ENCODE results near the gene CCKAR. TPM values are rescaled to one million over a fixed set of nuclear protein-coding genes. Genes with fewer than 3 reads are reported as not detected.

The CCKAR gene, protein sequence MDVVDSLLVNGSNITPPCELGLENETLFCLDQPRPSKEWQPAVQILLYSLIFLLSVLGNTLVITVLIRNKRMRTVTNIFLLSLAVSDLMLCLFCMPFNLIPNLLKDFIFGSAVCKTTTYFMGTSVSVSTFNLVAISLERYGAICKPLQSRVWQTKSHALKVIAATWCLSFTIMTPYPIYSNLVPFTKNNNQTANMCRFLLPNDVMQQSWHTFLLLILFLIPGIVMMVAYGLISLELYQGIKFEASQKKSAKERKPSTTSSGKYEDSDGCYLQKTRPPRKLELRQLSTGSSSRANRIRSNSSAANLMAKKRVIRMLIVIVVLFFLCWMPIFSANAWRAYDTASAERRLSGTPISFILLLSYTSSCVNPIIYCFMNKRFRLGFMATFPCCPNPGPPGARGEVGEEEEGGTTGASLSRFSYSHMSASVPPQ
- not detected for total RNA-seq
- polyA plus RNA-seq, result not detected

DNA sequence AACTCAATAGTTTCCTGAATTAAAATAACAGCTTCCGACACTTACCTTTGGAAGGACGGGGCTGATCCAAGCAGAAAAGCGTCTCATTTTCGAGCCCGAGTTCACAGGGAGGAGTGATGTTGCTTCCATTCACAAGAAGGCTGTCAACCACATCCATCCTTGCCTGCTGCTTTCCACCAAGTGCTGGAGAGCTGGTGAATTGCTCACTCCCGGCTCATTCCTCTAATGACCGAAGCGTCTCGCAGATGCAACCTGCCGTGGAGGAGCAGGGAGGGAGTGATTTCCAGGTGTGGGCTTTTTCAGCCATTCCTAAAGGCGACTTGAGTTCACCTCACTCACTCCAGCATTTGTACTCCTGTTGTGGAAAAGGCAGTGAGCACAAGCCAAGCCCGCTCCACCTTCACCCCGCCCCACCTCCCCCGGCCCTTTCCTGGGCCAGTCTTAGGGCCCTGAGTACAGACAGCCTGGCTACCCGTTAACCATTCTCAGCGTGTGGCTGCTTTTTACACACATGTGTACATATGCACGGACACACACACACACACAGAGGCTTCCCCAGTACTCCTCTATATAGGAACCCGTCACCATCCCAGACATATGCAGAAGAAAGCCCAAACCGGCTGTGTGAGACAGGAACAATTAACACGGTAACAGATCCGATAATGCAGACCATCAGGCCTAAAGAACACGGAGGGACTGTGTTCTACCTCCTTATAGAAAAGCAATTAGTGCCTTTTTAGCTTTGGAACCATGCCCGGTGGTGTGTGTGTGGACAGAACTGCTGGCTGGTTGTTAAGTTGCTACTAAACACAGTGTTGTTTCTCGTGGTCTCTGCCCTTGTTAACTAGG, at the start of gene CCKAR:
Gene CCKAR (minus strand): TSS at position 374 of the 849 bp plus-strand sequence. CDS start 217 bp downstream, at position 157.
- CTCF ChIA-PET, result no interaction called here
- no peaks in the 10 kb centered on the region for H3K36me3 Mint-ChIP-seq

DNA sequence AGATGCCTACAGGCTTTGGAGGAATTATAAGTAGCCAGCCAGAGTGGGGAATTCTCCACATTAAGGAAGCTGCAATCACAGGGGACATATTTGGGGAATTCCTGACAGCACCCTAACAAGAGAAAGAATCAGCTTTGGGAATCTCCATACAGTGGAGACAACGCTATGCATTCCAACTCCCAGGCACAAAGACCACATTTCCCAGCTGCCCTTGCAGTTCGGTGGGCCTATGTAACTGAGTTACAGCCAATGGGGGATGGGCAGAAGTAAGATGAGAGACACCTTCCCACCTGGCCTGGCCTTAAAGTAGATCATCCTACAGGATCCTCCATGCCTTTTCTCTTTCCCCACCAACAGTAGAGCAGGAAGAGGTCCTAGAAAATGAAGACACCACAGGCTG, 43.4 kb upstream of the CCKAR start:
- POLR2A ChIA-PET, result no interaction called here
- no peaks in the 10 kb centered on the region for H3K27me3 ChIP-seq (ENCODE audit: insufficient read depth, low read length, poor library complexity, severe bottlenecking)

More for the DNA sequence above, at the start of gene CCKAR:
- Histone ChIP-seq H3K4me3 (ENCODE audit: low read length) (no peak within 1 kb of the TSS), H3K27ac (ENCODE audit: low read depth, low read length) (no peak within 1 kb of the TSS), H3K9me3 (ENCODE audit: low read length) (no peaks in the 10 kb centered on the region), H3K36me3 (ENCODE audit: insufficient read depth, low read length) (no peaks in the 10 kb centered on the region), H3K27me3 (ENCODE audit: insufficient read depth, low read length, poor library complexity, severe bottlenecking) (no peaks in the 10 kb centered on the region), H3K4me1 (ENCODE audit: insufficient read depth, low read length) (no peaks in the 10 kb centered on the region)
- Mint-ChIP-seq H3K4me1 (no peaks in the 10 kb centered on the region), H3K27me3 (peaks cover 12 to 22% of the 10 kb centered on the region in 2 donors), H3K27ac (peak within 1 kb of the TSS in 2 of 8 donors; percentile 61 to 67), H3K4me3 (no peak within 1 kb of the TSS), H3K9me3 (peaks cover 0 to 4% (median 0%) of the 10 kb centered on the region in 5 donors)
- no peak for DNase-seq
- POLR2A ChIA-PET, result no interaction called here

DNA sequence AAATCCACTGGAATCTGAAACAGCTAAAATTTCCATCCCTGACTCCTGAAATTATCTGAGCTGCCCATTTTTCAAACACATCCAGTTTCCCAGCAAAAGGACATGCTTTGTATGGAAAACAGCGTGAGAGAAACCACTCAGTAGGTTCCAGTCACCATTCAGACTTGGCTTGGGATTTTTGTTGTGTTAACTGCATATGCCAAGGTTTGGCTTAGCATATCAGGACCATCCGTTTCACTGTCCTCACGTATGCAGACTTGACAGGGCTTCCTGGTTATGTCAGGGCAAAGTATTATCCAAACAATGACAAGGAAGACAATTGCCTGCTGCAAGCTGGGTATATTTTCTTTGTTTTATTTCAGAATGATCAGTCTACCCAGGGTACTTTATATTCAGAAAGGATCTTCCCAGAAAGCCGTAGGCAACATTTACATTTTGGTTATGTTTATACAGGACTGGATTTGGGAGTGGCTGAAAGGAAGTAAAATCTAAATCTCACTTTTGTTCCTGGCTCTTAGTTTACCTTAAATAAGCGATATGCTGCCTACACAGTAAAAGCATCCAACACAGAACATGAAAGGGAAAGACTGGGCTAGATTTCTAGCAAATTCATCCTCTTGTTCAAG, 41.3 kb upstream of the CCKAR start:
- H3K36me3 Mint-ChIP-seq, result no peaks in the 10 kb centered on the region
- H3K27ac ChIP-seq (ENCODE audit: low read depth, low read length), result no peak overlapping the region
- H3K27me3 ChIP-seq (ENCODE audit: insufficient read depth, low read length, poor library complexity, severe bottlenecking), result no peaks in the 10 kb centered on the region
- no peaks in the 10 kb centered on the region for H3K36me3 ChIP-seq (ENCODE audit: insufficient read depth, low read length)
- ChIA-PET POLR2A (no interaction called here), CTCF (no interaction called here)
- H3K27me3 Mint-ChIP-seq, result peaks cover 1 to 3% of the 10 kb centered on the region in 2 donors
- no peak overlapping the region for H3K4me3 Mint-ChIP-seq
- H3K4me1 ChIP-seq (ENCODE audit: insufficient read depth, low read length), result no peaks in the 10 kb centered on the region
- H3K9me3 Mint-ChIP-seq, result no peaks in the 10 kb centered on the region
- DNase-seq, result no peak
- no peak overlapping the region for H3K4me3 ChIP-seq (ENCODE audit: low read length)
- no peaks in the 10 kb centered on the region for H3K4me1 Mint-ChIP-seq
- no peak overlapping the region for H3K27ac Mint-ChIP-seq
- no peaks in the 10 kb centered on the region for H3K9me3 ChIP-seq (ENCODE audit: low read length)

More for the DNA sequence above, 43.4 kb upstream of the CCKAR start:
- Mint-ChIP-seq H3K4me1 (no peaks in the 10 kb centered on the region), H3K27ac (peak overlapping the region in 1 of 8 donors; percentile 7), H3K36me3 (no peaks in the 10 kb centered on the region), H3K27me3 (peaks cover 1 to 5% of the 10 kb centered on the region in 2 donors), H3K9me3 (no peaks in the 10 kb centered on the region), H3K4me3 (no peak overlapping the region)
- CTCF ChIA-PET, result no interaction called here
- H3K27ac ChIP-seq (ENCODE audit: low read depth, low read length), result no peak overlapping the region
- H3K9me3 ChIP-seq (ENCODE audit: low read length), result no peaks in the 10 kb centered on the region
- H3K4me3 ChIP-seq (ENCODE audit: low read length), result no peak overlapping the region
- H3K36me3 ChIP-seq (ENCODE audit: insufficient read depth, low read length), result no peaks in the 10 kb centered on the region
- no peak for DNase-seq
- no peaks in the 10 kb centered on the region for H3K4me1 ChIP-seq (ENCODE audit: insufficient read depth, low read length)

DNA sequence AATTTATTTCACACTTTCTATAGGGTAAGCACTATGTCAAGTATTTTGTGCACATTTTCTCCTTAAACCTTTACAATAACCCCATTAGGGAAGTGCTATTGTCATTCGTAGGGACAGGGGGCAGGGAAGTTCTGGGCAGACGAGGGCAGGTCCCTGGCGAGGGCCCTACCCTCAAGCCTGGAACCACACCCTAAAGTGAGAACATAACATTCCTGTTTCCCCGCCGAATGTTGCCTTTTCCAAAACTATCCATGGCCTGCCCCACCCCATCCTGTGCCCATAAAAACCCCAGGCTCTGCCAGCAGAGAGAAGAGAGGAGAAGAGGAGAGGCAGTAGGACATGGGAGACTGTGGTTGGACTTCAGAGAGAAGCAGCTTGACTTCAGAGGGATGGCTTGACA, 39.8 kb upstream of the CCKAR start:
- Histone ChIP-seq H3K4me3 (ENCODE audit: low read length) (no peak overlapping the region), H3K36me3 (ENCODE audit: insufficient read depth, low read length) (no peaks in the 10 kb centered on the region), H3K9me3 (ENCODE audit: low read length) (no peaks in the 10 kb centered on the region), H3K4me1 (ENCODE audit: insufficient read depth, low read length) (no peaks in the 10 kb centered on the region), H3K27ac (ENCODE audit: low read depth, low read length) (no peak overlapping the region), H3K27me3 (ENCODE audit: insufficient read depth, low read length, poor library complexity, severe bottlenecking) (no peaks in the 10 kb centered on the region)
- DNase-seq, result no peak
- H3K4me3 Mint-ChIP-seq, result no peak overlapping the region
- ChIA-PET POLR2A (no interaction called here), CTCF (no interaction called here)
- H3K36me3 Mint-ChIP-seq, result no peaks in the 10 kb centered on the region
- H3K27me3 Mint-ChIP-seq, result peaks cover 3% of the 10 kb centered on the region in 2 donors
- no peaks in the 10 kb centered on the region for H3K4me1 Mint-ChIP-seq
- no peak overlapping the region for H3K27ac Mint-ChIP-seq
- H3K9me3 Mint-ChIP-seq, result no peaks in the 10 kb centered on the region

DNA sequence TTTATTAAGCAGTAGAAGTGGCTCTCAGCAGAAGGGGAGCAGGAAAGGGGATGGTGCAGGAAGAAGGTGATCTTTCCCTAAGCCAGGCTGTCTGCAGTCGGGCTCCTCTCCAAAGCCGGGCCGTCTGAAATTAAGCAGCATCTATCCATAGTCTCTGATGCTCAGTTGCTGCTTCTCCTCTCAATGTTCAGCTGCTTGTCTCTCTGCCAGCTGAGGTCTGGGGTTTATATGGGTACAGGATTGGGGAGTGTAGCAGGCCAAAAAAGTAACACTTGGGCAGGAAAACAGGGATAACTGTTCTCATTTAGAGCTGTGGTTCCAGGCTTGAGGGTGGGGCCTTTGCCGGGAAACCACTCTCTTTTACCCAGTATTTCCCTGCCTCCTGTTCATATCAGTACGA, 39.2 kb upstream of the CCKAR start:
- DNase-seq, result no peak
- Mint-ChIP-seq H3K36me3 (no peaks in the 10 kb centered on the region), H3K27ac (no peak overlapping the region), H3K9me3 (no peaks in the 10 kb centered on the region), H3K4me1 (no peaks in the 10 kb centered on the region), H3K4me3 (no peak overlapping the region), H3K27me3 (peaks cover 3% of the 10 kb centered on the region in 2 donors)
- Histone ChIP-seq H3K36me3 (ENCODE audit: insufficient read depth, low read length) (no peaks in the 10 kb centered on the region), H3K27me3 (ENCODE audit: insufficient read depth, low read length, poor library complexity, severe bottlenecking) (no peaks in the 10 kb centered on the region), H3K4me3 (ENCODE audit: low read length) (no peak overlapping the region), H3K9me3 (ENCODE audit: low read length) (no peaks in the 10 kb centered on the region), H3K27ac (ENCODE audit: low read depth, low read length) (no peak overlapping the region), H3K4me1 (ENCODE audit: insufficient read depth, low read length) (no peaks in the 10 kb centered on the region)
- CTCF ChIA-PET, result no interaction called here
- POLR2A ChIA-PET, result no interaction called here

DNA sequence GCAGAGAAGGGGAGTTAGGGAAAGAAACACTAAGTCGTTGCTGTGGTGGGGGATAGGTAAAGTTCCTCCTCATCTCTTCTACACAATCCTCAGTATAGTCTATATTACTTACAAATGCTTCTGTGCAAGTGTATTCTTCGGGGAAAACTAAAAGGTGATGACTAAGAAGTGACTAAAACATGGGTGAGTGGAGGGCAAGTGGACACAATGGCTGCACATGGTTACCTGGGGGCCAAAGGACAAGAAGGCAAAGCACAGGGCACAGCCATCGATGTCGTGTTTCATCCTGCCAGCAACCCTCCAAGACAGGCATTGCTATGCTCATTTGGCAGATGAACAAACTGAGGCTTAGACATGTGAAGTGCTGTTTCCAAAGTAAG, 35.5 kb upstream of the CCKAR start:
- no peak for DNase-seq
- Mint-ChIP-seq H3K9me3 (no peaks in the 10 kb centered on the region), H3K27ac (no peak overlapping the region), H3K4me1 (no peaks in the 10 kb centered on the region), H3K36me3 (no peaks in the 10 kb centered on the region), H3K4me3 (no peak overlapping the region), H3K27me3 (peaks cover 8 to 23% of the 10 kb centered on the region in 2 donors)
- H3K27me3 ChIP-seq (ENCODE audit: insufficient read depth, low read length, poor library complexity, severe bottlenecking), result no peaks in the 10 kb centered on the region
- POLR2A ChIA-PET, result no interaction called here
- no peaks in the 10 kb centered on the region for H3K36me3 ChIP-seq (ENCODE audit: insufficient read depth, low read length)
- CTCF ChIA-PET, result no interaction called here
- no peak overlapping the region for H3K4me3 ChIP-seq (ENCODE audit: low read length)
- no peaks in the 10 kb centered on the region for H3K4me1 ChIP-seq (ENCODE audit: insufficient read depth, low read length)
- no peak overlapping the region for H3K27ac ChIP-seq (ENCODE audit: low read depth, low read length)
- H3K9me3 ChIP-seq (ENCODE audit: low read length), result no peaks in the 10 kb centered on the region

DNA sequence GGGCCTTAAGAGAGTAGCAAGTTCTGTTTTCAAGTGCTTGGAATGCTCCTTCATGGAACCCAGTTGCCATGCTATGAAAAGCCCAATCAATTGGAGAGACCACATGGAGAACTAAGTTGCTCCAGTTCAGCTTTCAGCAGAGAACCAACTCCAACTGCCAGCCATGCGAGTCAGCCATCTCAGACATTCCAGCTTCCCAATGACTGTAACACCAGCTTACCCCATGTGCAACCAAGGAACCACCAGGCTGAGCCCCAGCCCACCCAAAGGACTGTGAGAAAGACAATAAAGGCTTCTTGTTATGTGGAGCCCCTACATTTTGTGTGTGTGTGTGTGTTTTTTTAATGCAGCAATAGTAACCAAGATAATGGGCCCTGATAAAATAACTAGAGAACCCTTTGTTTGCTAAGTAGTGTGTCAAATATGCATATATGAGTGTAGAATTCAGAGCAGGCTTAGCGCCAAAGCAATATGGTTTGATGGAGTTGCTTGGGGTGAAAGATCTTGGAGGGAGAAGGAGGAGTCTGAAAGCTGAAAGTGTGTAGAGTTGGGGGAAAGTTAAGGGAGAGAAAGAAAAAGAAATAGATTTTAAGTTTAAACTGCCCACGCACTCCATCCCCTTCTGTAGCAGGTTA, 35.0 kb upstream of the CCKAR start:
- Mint-ChIP-seq H3K27me3 (peaks cover 8 to 26% of the 10 kb centered on the region in 2 donors), H3K27ac (no peak overlapping the region)

More for the DNA sequence above, 35.0 kb upstream of the CCKAR start:
- ChIA-PET CTCF (no interaction called here), POLR2A (no interaction called here)
- no peaks in the 10 kb centered on the region for H3K9me3 Mint-ChIP-seq
- Histone ChIP-seq H3K36me3 (ENCODE audit: insufficient read depth, low read length) (no peaks in the 10 kb centered on the region), H3K4me1 (ENCODE audit: insufficient read depth, low read length) (no peaks in the 10 kb centered on the region), H3K27me3 (ENCODE audit: insufficient read depth, low read length, poor library complexity, severe bottlenecking) (no peaks in the 10 kb centered on the region), H3K27ac (ENCODE audit: low read depth, low read length) (no peak overlapping the region), H3K4me3 (ENCODE audit: low read length) (no peak overlapping the region), H3K9me3 (ENCODE audit: low read length) (no peaks in the 10 kb centered on the region)
- no peak for DNase-seq
- H3K36me3 Mint-ChIP-seq, result no peaks in the 10 kb centered on the region
- H3K4me1 Mint-ChIP-seq, result no peaks in the 10 kb centered on the region
- H3K4me3 Mint-ChIP-seq, result no peak overlapping the region

All from CD8-positive, alpha-beta memory T cell (primary cell).